Measurements from ENCODE around the gene LRRC7.

DNA sequence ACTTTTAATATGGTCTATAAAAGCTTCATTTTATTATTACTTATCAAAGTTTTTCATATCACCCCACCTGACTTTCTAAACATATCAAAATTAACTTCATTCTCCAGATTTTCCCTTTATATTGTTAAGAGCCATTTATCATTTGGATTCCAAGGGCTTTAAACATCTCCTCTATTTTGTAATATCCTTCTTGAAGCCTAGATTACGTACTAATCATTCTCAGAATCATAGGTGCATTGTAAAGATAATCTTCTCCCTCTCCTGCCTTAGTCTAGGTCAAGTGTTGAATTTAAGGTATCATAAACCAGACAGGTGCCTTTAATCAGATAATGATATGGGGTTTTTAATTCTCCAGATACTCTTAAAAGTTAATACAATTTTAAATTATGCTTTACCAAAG, 509.3 kb downstream of the LRRC7 start:
- TF ChIP-seq, protein P1, sequence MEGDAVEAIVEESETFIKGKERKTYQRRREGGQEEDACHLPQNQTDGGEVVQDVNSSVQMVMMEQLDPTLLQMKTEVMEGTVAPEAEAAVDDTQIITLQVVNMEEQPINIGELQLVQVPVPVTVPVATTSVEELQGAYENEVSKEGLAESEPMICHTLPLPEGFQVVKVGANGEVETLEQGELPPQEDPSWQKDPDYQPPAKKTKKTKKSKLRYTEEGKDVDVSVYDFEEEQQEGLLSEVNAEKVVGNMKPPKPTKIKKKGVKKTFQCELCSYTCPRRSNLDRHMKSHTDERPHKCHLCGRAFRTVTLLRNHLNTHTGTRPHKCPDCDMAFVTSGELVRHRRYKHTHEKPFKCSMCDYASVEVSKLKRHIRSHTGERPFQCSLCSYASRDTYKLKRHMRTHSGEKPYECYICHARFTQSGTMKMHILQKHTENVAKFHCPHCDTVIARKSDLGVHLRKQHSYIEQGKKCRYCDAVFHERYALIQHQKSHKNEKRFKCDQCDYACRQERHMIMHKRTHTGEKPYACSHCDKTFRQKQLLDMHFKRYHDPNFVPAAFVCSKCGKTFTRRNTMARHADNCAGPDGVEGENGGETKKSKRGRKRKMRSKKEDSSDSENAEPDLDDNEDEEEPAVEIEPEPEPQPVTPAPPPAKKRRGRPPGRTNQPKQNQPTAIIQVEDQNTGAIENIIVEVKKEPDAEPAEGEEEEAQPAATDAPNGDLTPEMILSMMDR (IDR thresholded peaks at IDR 0.05) = no peak
- TF ChIP-seq POLR2A (IDR thresholded peaks at IDR 0.05) = no peak

All from prostate gland (tissue), 2 donors.